Measurements from ENCODE around the gene ECSCR.

The ECSCR gene

DNA sequence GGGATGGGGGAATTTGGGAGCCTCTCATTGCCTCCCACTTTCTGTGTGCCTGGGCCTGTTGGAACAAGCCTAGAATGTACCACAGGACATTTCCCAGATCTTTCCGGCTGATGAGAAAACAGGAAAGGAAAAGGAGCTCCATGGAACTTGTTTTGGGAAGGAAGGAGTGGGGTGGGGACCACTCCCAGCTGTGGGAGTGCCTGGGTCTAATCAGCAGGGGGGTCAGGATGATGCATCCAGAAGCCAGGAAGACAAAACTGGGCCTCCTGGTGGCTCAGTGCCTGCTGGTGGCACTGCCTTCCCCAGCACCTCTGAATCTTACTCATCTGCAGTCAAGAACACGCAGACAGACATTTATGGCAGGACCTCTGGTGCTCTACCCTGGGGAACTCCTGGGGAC lies 11.0 kb upstream of the ECSCR start:
- no peak for DNase-seq

DNA sequence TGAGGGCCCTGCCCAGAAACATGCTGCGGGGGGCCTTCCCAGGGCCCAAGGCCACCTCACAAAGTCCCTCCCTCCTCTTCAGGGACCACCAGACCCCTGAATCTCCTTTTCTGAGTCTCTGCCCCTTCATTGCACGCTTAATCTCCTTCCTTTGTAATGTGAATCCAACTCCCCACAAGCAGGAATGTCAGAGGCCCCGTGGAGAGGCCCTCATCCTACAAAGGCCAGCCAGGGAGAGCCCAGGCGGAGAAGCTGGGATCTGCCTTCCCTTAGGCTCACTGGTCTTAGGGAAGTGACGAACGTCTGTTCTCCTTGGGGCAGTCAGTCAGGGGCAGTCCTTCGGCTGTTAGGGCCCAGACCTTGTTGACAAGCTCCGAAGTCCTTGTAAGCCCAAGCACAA lies 10.6 kb upstream of the ECSCR start:
- DNase-seq = no peak

DNA sequence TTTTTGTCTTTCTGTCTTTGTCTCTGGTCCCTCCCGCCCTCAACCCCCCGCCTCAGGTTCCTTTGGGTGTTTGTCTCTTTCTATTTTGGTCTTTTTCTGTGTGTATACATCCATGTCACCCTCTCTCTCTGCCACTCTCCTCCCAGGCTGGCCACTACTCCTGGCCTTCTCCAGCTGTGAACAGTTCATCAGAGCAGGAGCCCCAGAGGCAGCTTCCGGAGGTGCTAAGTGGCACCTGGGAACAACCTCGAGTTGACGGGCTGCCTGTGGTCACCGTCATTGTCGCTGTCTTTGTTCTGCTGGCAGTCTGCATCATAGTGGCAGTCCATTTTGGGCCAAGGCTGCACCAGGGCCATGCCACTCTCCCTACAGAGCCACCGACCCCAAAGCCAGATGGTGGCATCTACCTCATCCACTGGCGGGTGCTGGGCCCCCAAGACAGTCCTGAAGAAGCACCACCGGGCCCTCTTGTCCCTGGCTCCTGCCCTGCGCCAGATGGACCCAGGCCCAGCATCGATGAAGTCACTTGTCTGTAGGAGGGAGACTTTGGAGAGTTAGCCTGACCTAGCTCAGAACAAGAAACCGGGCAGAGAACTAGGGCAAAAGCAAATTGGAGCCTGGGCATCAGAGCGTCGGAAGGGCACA lies 10.0 kb upstream of the ECSCR start:
- no peak for DNase-seq

DNA sequence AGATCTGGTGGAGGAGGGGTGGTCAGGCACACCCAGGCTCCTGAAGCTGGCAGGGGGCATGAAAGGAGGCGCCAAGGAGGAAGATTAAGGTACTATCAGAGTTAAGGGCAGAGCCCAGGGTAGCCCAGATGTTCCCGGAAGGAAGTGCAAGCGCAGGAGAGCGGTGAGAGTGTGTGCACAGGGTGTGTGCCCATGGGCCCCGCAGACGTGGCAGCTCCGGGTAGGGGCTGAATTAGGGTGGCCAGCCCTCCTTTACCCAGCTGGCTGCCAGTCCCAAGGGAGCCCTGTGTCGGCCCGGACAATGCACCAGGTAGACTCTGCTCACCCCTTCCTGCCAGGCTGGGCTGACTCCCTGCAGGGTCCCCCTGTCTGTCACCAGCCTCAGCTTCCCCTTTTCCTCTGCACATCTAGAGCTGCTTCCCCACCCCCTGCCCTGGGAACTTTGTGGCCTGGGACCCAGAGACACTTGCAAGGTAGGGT lies 8.3 kb upstream of the ECSCR start, which contains the start of gene SMIM33:
Gene SMIM33 (plus strand): TSS at position 184 of the 480 bp plus-strand sequence. CDS start 118 bp downstream, at position 302.
- peak; percentile 79 to 80 for DNase-seq

DNA sequence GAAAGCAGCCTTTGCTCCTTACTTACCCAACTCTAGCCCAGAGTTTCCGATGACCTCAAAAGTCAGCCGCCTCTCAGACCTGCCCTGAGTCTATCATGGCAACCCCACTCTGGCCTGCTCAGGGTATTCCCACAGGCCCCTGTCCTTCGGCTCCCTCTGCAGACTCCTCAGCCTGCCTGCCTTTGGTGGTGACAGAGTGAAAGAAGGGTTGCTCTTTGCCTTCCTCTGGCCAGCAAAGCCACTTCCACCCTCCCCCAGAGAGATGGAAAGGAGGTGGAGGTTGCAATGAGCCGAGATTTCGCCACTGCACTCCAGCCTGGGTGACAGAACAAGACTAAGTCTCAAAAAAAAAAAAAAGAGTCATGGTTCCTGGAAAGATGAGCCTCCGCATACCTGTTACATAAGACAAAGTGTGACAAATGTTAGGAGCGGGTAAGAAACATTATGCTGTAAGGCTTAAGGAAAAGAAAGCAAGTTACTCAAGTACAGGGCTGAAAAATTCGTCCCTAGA lies 5.9 kb upstream of the ECSCR start:
- DNase-seq = peak; percentile 27 to 28

DNA sequence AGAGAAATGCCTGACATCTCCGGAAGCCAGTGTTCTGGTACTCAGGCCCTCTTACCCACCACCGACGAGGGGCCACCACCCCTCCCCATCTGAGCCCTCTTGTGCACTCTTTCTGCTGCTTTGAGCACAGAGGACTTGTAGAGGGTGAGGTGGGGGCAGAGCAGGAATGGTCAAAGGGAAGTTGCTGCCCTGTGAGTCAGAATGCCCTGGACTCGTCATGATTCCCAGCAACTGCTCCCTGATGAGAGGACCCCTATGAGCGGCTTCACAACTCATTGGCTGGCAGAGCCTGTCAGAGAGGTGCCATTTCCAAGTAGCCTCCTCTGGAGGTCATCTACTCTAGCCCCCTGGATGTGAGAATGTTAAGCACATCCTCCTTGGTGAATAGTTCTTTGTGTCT lies 845 bp downstream of the ECSCR start:
- DNase-seq = no peak

DNA sequence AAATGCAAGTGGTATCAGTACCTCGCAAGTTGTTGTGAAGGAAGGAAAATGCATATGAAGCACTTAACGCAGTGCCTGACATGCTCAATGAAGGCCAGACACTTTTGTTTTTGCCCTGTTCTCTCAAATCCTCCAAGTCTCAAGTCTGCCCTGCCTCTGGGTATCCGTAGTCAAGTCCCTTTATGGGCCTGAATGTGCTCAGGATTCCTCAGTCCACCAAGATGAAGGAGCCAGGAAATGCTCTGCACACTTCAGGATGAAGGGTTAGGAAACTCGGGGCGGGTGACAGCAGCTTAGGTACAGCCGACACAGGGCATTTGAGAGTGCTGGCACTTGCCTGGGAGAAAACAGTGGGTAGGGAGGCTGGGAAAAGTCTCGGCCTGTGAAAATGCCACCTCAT lies 1.4 kb downstream of the ECSCR start:
- no peak for DNase-seq

DNA sequence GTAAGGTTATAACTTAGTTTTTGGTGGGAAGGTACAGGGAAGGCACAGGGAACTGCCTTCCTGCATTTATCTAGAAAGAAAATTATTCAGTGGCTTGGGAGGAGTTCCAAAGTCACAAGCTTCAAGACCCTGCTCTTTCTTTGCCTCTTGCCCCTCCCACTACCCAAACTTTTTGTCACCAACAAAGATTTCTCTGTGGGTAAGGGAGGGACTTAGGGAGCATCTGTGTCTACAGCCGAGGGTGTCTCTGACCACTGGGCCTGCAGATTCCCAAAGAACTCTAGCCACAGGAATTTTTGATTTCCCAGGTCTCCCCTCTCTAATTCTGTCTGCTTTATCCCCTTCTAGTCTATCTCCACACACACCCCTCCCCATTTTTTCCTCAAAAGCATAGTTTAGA lies 2.1 kb downstream of the ECSCR start:
- no peak for DNase-seq

DNA sequence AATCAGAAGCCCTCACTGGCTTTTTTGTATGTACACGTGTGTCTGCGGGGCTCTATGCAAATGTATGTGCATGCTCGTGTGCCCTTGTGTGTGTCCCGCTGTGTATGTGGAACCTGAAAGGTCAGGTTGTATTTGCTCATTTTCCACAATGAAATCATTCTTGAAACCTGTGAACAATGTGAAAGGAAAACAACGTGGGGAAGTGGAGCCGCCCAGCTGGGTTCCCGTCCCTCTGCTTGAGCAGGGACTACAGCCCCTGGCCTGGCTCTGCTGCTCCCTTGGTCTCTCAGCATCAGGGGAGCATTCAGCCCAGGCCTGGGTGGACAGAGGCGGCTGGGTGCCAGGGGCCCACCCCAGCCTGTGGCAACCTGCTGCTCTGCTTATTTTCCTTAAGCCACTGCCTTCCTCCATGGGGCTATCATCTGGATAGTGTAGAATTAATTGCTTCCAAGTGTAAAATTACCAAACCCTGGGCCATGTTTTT lies 3.0 kb downstream of the ECSCR start:
- no peak for DNase-seq

DNA sequence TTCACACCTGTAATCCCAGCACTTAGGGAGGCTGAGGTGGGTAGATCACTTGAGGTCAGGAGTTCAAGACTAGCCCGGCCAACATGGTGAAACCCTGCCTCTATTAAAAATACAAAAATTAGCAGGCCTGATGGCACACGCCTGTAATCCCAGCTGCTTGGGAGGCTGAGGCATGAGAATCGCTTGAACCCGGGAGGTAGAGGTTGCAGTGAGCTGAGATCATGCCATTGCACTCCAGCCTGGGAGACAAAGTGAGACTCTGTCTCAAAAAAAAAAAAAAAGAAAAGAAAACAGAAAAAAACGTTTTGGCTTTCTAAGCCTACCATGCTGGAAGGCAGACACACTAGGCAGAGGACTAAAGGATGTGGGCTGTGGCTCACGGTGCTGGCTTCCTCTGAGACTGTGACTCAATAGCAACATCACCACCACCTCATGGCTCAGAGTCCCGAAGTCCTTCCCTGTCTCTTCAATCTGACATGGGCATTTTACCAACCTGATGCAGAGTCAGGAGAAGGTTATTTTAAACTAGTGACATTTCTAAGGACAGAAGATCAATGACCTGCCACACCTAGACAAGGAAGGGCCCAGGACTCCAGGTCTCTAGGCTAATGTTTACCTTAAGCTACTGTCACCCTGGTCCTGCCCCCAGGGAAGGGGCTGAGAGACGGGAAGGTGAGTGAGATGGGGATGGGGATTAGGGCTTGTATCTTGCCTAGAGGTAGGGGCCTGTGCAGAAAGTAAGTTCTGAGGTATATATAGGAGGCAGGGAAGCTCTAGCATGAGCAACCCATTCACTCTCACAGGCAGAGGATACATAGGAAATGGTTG lies 3.7 kb downstream of the ECSCR start:
- DNase-seq = peak; percentile 71 to 76

DNA sequence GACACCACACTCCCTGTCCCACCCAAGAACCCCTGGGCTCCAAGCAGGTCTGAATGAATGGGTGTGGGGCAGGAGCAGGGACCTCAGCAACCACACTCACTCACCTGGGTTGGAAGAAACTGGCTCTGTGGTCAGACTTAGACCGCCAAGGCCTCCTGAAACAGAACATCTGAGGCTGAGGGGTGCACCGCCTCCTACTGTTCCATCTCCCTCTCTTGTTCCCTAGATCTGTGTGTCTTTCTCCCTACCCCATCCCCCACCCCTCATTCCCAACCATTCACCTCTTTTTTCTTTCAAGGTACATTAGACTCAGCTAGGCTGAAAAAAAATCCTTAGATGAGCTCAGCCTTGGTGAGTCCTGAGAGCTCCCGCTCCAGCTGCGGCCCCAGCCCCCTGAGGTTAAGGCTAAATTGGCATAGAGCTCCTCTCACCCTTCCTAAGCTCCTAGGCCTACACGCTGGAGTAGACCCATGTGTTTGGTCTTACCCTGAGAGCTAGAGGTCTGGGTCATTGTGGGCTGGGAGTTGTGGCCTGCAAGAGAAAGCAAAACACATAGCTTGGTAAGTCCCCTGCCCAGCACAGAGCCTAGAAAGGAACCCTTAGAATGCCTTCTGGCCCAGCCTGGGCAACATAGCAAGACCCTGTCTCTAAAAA lies 4.8 kb downstream of the ECSCR start:
- no peak for DNase-seq

DNA sequence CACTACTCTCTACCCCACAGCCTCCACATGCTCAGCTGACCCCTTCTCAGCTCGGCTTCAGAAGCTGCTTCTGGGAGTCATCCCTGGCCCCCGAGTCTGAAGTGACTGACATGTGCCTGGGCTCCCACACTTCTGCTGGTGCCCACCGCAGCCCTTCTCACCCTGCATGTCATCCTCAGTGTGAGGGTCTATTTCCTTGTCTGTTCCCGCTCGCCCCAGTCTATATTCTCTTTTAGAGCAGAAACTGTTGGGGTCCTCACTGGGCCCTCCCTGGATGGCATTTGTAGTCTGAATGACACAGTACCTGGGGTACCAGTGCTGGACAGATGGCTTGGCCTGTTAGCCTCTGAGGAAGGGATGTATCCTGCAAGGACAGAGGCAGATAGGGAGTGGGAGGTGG lies 5.3 kb downstream of the ECSCR start:
- DNase-seq = no peak

DNA sequence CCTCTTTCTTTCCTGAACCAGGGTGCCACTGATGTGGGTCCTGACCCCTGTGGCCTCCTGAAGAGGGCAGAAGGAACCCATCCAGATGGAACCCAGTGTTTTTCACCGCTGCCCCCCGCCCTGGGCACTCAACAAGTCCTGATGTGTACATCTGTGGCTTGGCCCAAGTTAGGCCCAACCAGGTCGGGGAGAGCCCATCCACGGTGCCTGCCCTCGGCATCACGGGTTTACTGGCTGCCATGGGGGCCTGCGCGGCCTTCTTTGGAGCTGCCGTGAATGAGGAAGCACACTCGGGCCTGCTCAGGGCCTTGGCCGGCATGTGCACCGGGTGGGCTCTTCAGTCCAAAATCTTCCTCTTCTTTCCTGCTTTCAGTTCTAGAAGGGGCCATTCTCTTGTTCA lies 5.8 kb downstream of the ECSCR start:
- DNase-seq = no peak

DNA sequence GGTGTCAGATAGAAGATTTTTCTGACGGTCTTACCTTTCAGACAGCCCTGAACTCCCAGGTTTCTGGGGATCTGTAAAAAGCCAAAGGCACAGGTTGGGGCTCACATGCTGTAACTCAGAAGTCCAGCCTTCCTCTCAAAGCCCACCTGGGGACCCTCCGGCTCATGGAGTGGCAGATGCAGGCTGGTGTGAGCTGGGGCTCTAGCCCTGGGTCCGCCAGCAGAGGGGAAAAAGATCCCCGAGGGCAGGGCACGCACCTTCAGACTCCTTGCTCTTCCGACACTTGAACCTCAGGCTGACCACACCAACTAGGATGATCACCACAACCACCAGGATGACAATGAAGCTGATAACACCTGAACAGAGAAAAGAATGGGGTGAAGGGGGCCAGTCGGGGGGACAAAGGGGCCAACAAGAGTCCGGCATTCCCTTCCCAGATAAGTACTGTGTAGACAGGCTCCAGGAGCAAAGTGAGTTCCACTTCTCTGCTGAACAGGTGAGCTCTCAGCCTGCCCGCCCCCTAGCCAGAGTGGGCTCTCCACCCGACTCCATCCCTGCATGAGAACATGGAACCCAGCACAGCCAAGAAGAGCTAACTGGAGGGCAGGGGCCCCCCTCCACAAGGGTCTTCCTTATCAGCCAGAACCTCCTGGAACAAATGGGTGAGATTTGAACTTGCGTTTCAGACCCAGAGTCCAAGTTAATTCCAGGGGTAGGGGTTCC lies 7.8 kb downstream of the ECSCR start:
- no peak for DNase-seq

DNA sequence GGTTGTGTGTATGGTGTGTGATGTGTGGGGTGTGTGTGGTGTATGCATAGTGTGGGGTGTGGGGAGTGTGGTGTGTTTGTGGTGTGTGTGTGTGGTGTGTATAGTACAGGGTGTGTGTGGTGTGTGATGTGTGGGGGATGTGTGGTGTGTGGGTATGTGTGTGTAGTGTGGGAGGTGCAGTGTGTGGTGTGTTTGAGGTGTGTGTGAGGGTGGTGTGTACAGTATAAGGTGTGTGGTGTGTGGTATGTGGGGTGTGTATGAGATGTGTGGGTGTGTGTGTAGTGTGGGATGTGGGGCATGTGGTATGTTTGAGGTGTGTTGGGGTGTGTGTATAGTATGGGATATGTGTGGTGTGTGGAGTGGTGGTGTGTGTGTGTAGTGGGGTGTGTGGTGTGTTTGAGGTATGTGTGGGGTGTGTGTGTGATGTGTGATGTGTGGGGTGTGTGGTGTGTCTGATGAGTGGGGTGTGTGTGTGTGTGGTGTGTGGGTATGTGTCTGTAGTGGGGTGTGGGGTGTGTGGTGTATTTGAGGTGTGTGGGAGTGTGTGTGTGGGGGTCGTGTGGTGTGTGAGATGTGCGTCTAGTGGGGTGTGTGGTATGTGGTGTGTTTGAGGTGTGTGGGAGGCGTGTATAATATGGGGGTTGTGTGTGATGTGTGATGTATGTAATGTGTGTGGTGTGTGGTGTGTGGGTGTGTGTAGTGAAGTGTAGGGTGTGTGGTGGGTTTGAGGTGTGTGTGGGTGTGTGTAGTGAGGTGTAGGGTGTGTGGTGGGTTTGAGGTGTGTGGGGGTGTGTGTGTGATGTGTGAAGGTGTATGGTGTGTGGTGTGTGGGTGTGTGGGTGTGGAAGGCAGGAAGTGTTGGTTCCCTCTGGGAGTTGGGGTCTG lies 8.6 kb downstream of the ECSCR start:
- DNase-seq = no peak

DNA sequence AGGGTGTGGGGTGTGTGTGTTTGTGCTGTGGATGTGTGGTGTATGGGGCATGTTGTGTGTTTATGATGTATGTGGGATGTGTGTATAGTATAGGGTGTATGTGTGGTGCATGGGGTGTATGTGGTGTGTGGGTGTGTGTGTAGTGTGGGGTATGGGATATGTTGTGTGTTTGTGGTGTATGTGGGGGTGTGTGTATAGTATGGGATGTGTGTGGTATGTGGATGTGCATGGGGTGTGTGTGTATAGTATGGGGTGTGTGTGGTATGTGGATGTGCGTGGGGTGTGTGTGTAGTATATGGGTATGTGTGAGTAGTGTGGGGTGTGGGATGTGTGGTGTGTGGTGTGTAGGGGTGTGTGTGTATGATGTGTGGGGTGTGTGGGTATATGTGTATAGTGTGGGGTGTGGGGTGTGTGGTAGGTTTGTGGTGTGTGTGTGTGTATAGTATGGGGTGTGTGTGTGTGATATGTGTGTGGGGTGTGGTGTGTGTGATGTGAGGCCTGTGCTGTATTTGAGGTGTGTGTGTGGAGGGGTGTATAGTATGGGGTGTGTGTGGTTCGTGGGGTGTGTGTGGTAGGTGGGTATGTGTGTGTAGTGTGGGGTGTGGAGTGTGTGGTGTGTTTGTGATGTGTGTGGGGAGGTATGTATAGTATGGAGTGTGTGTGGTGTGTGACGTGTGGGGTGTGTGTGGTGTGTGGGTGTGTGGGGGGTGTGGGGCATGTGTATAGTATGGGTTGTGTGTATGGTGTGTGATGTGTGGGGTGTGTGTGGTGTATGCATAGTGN lies 10.5 kb downstream of the ECSCR start:
- DNase-seq = no peak

DNA sequence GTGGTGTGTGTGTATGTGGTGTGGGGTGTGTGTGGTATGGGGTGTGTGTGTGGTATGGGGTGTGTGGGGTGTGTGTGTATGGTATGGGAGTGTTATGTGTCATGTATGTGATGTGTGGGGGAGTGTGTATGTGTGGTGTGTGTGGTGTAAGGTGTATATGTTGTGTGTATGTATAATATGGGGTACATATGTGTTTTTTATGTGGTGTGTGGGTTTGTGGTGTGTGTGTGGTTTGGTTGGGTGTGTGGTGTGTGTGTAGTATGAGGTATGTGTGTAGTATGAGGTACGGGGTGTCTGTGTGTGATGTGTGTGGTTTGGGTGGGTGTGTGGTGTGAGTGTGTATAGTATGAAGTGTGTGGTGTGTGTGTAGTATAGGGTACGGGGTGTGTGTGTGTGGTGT lies 11.4 kb downstream of the ECSCR start:
- no peak for DNase-seq

DNA sequence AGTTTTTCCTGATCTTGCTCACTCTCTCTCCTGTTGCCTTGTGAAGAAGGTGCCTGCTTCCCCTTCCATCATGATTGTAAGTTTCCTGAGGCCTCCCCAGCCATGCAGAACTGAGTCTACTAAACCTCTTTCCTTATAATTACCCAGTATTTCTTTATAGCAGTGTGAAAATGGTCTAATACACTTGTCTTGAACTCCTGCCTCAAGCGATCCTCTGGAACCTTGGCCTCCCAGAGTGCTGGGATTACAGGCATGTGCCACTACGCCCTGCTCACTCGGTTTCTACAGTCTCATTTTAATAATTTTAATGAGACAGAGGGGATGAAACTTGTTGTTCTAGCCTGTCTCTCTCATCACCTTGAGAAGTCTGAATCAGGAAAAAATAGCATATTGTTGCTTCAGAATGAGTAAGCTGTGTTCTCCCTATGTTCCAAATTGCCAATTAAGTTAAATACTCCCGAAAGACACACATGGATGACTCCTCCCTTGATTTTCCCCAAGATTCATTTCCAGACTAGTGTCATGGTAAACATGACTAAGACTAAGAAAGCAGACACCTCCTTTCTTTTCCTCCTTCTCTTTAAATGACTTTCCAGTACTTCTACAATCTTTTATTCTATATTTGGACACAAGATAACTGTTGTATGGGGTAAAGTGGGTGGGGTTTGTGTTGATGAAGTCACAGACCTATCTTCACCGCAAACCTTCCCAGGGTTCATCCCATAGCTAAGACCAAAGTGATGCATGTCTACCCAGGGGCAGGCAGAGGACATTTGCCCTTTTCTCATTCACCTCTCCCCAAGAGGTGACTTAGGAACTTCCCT lies 15.4 kb downstream of the ECSCR start:
- DNase-seq = no peak

DNA sequence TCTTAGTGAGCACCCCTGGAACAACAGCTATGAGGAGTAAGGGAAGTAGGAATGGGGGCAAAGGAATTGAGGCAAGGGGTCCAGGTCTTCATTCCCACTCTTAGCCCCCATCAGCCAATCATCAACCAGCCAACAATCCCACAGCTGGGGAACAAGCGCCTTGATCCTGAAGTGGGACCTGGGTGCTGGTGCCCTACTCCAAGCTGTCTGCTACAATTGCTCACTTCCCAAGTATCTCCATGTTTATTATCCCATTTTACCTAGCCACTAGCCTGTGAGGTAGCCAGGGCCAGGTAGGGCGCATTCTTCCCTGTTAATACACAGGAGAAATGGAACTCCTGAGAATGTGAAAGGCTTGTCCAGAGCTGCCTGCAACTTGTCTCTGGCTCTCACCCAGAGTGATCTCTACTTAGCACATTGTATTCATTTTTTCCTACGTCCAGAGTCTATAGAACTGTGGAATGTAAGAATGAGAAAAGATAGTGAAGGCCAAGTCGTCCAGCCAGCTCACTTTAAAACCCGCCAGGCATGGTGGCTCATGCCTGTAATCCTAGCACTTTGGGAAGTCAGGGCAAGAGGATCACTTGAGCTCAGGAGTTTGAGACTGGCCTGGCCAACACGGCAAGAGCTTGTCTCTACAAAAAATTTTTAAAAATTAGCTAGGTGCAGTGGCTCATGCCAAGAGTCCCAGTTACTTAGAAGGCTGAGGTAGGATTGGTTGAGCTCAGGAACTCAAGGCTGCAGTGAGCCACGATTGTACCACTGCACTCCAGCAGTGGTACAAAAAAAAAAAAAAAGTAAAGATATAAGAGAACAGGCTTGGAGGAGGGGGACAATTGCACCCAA lies 17.0 kb downstream of the ECSCR start:
- no peak for DNase-seq
